Endometrial microvascular endothelial cells (primary cell): ENCODE results near the gene SFSWAP. TPM values are rescaled to one million over a fixed set of nuclear protein-coding genes. Genes with fewer than 3 reads are reported as not detected.
"Not testable (repeated sequence)": the region's sequence is repeated elsewhere in the genome, so short reads cannot be mapped to it uniquely, and the experiment has no call there.

ENCODE experiments used
- in situ Hi-C: cut with HindIII; loops from 2 replicates; pipeline ENCODE4 v1.10.0; 2017; ENCODE audit warnings: low sequenced_read_pairs, low pct_unique_long_range_greater_than_20kb; ENCODE audit errors: inconsistent ontology term
- total RNA-seq: library from RNA; depleted of rRNA; stranded (reverse); fragments of >200 nt; gene quantifications from one replicate; pipeline ENCODE4 v1.2.3, GENCODE V29; 2015; ENCODE audit errors: inconsistent ontology term

The SFSWAP gene
- total RNA-seq, 1 donor from 2014 or later: 17.6 TPM

DNA sequence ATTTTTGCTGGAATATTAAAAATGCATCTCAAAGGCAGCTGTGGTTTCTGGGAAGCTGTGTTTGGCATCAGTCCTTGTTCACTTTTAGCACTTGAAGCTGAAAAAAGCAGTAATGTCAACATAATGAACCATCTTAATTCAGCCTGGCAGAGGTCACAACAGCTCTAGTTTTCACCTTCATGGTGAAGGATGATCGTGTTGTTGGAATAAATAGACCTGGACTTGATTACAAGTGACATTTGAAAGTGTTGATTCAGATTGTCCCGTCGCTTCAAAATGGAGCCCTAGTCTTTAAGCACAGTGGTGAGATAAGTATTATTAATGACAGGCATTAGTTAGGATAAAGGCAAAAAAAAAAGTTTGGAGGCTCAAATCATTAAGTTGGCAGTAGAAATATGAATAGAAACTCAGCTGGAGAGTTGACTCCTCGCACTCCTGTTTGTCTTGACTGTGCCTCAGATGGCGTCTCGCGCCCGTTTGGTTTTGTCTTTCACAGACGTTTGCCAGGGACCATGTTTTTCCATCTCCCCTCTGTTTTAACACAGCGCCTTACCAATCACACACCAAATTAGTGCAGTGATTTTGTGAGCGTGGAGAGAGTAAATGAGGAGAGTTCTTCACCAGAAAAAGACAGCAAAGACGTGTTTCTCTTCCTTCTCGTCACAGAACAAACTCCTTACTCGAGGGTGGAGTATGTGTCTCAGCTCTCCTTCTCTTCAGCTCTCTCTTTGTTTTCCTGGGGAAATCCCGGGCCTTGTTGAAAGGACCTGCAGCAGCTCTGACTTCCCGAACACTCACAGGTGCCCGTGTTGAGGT, 63.9 kb downstream of the SFSWAP start:
- in situ Hi-C loops: no loop called here

DNA sequence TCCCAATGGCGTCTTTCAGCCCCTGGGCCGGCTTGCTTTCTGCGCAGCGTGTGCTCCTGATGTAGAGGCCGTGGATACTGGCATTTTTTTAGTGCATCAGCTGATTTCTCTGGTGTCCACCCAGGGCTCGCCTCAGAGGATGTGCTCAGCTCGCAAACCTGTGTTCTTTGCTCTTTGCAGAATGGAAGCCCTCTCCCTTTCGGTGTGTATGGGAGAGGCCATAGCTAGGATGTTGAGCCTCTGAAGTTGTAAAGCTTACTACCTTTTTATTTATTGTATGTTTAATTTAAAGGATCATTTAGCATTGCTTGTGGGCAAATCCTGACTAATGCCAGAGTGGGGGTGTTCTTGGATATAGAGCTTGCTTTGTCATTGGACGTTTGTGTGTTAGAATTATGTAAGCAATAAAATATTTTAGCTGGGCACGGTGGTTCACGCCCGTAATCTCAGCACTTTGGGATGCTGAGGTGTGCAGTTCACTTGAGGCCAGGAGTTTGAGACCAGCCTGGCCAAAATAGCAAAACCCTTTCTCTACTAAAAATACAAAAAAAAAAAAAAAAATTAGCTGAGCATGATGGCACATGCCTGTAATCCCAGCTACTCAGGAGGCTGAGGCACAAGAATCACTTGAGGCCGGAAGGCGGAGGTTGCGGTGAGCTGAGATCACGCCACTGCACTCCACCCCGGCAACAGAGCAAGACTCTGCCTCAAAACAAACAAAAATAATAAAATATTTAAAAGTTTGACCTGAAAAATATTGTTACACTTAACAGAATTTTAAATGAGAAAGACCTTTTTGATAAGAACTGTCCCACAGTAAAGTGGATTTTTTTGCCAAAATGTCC, 64.7 kb downstream of the SFSWAP start:
- in situ Hi-C loops: no loop called here

- in situ Hi-C loops: no loop called here
These were observed 65.5 kb downstream of the SFSWAP start for GRCh38 chr12:131776237-131776889.

DNA sequence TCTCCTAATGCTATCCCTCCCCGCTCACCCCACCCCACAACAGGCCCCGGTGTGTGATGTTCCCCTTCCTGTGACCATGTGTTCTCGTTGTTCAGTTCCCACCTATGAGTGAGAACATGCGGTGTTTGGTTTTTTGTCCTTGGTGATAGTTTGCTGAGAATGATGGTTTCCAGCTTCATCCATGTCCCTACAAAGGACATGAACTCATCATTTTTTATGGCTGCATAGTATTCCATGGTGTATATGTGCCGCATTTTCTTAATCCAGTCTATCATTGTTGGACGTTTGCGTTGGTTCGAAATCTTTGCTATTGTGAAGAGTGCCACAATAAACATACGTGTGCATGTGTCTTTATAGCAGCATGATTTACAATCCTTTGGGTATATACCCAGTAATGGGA, 66.4 kb downstream of the SFSWAP start:
- in situ Hi-C loops: not testable (repeated sequence)

DNA sequence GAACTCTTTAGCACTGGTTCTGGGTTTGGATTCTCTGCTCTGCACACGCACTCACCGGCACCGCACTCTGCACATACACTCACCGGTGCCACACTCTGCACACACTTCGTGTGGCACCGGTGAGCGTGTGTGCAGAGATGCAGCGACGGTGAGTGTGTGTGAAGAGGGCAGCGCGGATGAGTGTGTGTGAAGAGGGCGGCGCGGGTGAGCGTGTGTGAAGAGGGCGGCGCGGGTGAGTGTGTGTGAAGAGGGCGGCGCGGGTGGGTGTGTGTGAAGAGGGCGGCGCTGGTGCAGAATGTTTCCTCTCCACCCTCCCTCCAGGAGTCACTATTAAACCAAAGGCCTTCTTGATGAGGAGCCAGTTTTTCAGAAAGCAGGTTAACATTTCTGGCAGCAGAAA, 68.1 kb downstream of the SFSWAP start:
- in situ Hi-C loops: no loop called here

GRCh38 chr12:131782061-131782460, 71.2 kb downstream of the SFSWAP start:
- in situ Hi-C loops: no loop called here

GRCh38 chr12:131783915-131784541, 73.1 kb downstream of the SFSWAP start:
- in situ Hi-C loops: no loop called here

GRCh38 chr12:131784909-131785762, 74.2 kb downstream of the SFSWAP start:
- in situ Hi-C loops: no loop called here

GRCh38 chr12:131785763-131786330, 75.0 kb downstream of the SFSWAP start:
- in situ Hi-C loops: no loop called here

- in situ Hi-C loops: no loop called here
These were observed 75.4 kb downstream of the SFSWAP start for GRCh38 chr12:131786331-131786730.

DNA sequence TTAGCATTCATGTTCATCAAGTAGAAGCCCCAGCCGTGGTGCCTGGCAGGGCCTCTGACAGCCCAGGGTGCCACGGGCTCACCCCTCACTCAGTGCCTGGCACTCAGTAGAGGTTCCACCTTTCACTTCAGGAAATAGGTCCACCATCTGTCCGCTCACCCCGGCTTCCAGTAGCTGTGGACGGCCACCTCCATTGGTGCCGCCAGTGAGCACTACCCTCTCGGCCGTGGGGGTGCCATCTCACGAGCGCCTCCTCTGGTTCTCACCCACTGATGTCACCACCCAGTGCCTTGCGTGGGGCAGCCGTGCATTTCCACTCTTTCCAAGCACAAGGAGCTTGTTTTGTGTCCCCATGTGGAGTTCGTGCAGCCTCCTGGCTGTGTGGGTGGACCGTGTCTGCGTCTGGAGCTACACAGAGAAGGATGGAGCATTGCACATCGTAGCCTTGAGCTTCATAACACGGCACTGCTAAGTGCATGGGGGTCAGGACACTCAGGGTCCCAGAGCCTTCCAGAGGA, 76.3 kb downstream of the SFSWAP start:
- in situ Hi-C loops: no loop called here

- in situ Hi-C loops: no loop called here
These were observed 77.2 kb downstream of the SFSWAP start for GRCh38 chr12:131788070-131788469.

DNA sequence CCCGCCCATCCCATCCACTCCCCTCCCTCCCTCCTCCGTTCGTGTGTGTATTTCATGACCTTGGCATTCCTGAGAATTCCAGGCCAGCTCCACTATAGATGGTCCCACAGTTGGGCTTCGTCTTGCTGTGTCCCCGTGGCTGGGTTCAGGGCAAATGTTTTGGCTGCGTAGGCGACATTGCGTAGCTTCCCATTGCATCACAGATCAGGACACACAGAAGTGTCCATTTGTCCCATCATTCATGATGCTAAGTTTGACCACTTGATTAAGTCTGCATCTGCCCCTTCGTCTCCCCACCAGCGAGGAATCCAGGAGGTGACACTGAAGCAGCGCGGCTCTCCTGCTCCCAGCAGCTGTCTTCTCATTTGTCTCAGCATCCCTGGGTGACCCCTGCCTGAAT, 78.7 kb downstream of the SFSWAP start:
- in situ Hi-C loops: no loop called here

- in situ Hi-C loops: no loop called here
These were observed 82.5 kb downstream of the SFSWAP start for GRCh38 chr12:131793243-131794022.

- in situ Hi-C loops: no loop called here
These were observed 83.2 kb downstream of the SFSWAP start for GRCh38 chr12:131794061-131794460.

DNA sequence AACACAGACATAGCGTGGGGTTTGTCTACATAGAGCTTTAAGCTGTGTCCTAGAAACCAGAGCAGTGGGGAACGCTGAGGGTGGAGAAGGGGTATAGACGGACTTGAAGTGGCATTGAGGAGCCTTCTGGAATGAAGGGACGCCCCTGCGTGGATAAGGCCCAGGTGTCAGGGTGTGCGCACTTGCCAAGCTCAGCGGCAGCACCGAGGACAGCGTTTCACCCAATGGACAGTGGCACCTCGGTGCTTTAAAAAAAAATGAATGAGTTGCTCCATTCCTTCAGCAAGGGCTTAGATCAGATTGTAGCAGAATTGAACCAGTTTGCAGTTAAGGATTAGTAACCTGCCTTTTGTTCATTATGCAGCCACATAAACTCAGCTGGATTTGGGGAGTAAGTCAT, 83.7 kb downstream of the SFSWAP start:
- in situ Hi-C loops: no loop called here

GRCh38 chr12:131795064-131795463, 84.2 kb downstream of the SFSWAP start:
- in situ Hi-C loops: no loop called here
